Mucosa of descending colon (tissue), 3 donors: Measurements from ENCODE around the gene FOXO4. TPM values are rescaled to one million over a fixed set of nuclear protein-coding genes. Genes with fewer than 3 reads are reported as not detected.

Source experiments
- ATAC-seq: fragments of 200-7000 bp; cut with Tn5 transposase; one replicate; pipeline ENCODE4 v1.9.1; 2020; ENCODE audit warnings: mild to moderate bottlenecking, moderate library complexity
- DNase-seq, 3 donors: peaks; one replicate each; pipeline ENCODE4 v3.0.0-alpha.2; 2020
- H3K36me3 ChIP-seq: fragments of 200-600 bp; one replicate; pipeline ENCODE4 v1.8.0; 2021; ENCODE audit warnings: low read depth, mild to moderate bottlenecking
- H3K4me1 ChIP-seq: fragments of 200-600 bp; one replicate; pipeline ENCODE4 v1.8.0; 2021; ENCODE audit warnings: low read depth, mild to moderate bottlenecking
- H3K4me3 ChIP-seq: fragments of 200-600 bp; one replicate; pipeline ENCODE4 v1.8.0; 2021; ENCODE audit warnings: mild to moderate bottlenecking
- H3K9me3 ChIP-seq: fragments of 200-600 bp; one replicate; pipeline ENCODE4 v1.8.0; 2021; ENCODE audit warnings: mild to moderate bottlenecking
- CTCF ChIP-seq: fragments of 200-600 bp; IDR thresholded peaks from one replicate; pipeline ENCODE4 v1.8.0; 2022; ENCODE audit warnings: antibody characterized with exemption, mild to moderate bottlenecking
- intact Hi-C, 2 donors: fragments of 100-400 bp; cut with DNase I in 1 of 2; cut with micrococcal nuclease in 1 of 2; formaldehyde crosslinking; loops; one replicate each; pipeline versions ENCODE4 v1.11.0 to v1.11.1; 2022; cut with DNase I, micrococcal nuclease
- total RNA-seq, 3 donors: library from RNA; stranded (reverse); fragmentation: NEBNext Ultra II Directional in 2 of 3; extraction: Animal tissue kit (Norgen Biotek cat#: 25700) in 2 of 3; gene quantifications; one replicate each; pipeline versions ENCODE4 v1.2.1 to v1.2.4, GENCODE V29; 2021 to 2023
- donor health status: DM: no; HTN: no; CAD: no; lungs with moderate emphysema.
- donor health status: DM: no; HTN: no; CAD: no.
- donor health status: DM: no; HTN: yes; CAD: no.

FOXO4 gene
- total RNA-seq, 3 donors from 2014 or later, result 26.9 to 74.6 (median 53.1) TPM

DNA sequence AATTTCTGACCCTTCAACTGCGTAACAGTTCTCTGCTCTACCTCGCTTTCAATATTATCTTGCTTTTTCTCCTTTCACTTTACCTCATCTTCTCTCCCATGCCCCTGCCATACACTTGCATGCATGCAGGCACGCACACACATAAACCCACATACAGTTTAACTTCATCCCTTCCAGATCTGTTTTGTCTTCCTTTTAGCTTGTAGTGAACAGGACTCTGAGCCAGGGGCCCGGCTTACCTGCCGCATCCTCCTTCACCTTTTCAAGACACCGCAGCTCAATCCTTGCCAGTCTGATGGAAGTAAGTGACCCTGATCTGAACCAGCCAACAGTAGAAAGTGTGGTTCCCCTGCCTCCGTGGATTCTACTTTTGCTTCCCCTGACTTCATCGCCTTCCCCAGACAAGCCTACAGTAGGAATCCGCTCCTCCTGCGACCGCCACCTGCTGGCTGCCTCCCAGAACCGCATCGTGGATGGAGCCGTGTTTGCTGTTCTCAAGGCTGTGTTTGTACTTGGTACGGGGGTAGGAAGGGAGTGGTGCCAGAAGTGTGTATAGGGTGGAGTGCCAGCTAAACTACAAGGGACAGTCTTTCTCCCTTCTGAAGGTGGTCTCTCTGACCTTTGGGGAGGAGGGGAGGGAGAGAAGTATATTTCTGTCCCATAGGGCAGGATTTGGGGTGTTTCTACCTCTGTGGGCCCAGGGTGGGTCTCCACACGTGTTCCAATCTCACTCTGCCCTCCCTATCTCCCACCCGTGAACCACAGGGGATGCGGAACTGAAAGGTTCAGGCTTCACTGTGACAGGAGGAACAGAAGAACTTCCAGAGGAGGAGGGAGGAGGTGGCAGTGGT is 33.5 kb downstream of the FOXO4 start:
- peak; percentile 93 for ATAC-seq
- peak; percentile 67 to 82 (median 75) for DNase-seq
- Histone ChIP-seq H3K4me3 (no peak overlapping the region), H3K36me3 (no peaks in the 10 kb centered on the region), H3K4me1 (no peaks in the 10 kb centered on the region), H3K9me3 (no peaks in the 10 kb centered on the region)
- peak; percentile 48 for TF ChIP-seq CTCF
- intact Hi-C loops, result no loop called here

- Histone ChIP-seq H3K4me3 (no peak overlapping the region), H3K36me3 (no peaks in the 10 kb centered on the region), H3K4me1 (no peaks in the 10 kb centered on the region), H3K9me3 (no peaks in the 10 kb centered on the region)
- DNase-seq (no peak), ATAC-seq (no peak)
- TF ChIP-seq CTCF, result no peak
- intact Hi-C loops, result no loop called here
Measured at GRCh38 chrX:71131510-71131909, 35.9 kb downstream of the FOXO4 start.

DNA sequence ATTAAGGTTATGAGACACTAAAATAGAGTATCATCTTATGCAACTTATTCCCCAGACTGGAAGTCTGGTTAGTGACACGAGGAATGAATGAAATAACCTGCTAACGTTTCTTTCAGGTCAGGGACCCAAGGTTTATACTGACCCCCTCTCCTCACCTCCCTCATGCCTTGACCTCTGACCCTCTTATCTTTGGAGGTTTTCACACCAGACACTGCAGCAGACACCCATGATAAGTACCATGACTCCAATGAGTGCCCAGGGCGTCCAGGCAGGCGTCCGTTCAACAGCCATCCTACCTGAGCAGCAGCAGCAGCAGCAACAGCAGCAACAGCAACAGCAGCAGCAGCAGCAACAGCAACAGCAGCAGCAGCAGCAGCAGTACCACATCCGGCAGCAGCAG is 44.8 kb downstream of the FOXO4 start:
- no peaks in the 10 kb centered on the region for H3K4me1 ChIP-seq
- no peak for ATAC-seq
- DNase-seq, result no peak
- H3K36me3 ChIP-seq, result no peaks in the 10 kb centered on the region
- no peaks in the 10 kb centered on the region for H3K9me3 ChIP-seq
- intact Hi-C loops, result no loop called here
- no peak for TF ChIP-seq CTCF
- H3K4me3 ChIP-seq, result no peak overlapping the region

DNA sequence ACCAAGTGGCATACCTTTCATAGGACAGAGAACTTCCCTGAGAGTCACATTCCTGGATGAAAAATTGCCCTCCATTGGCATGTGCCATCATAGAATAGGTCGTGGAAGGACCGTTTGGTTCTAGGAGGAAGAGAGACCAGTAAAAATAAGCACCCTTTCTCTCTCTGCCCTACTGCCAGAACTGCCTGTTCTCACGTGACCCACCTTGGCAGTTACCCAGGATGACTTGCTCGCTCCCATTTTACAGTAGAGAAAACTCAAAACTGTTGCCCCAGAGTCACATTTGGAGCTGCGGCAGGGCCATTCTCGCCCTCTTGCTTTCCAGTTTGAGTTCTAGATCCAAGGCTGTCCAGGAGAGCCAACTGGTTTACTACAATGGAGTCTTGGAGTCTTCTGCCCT is 47.9 kb downstream of the FOXO4 start:
- intact Hi-C loops, result no loop called here
- H3K4me1 ChIP-seq, result no peaks in the 10 kb centered on the region
- H3K36me3 ChIP-seq, result no peaks in the 10 kb centered on the region
- peak in 1 of 3 donors; percentile 55 for DNase-seq
- H3K4me3 ChIP-seq, result no peak overlapping the region
- no peaks in the 10 kb centered on the region for H3K9me3 ChIP-seq
- no peak for TF ChIP-seq CTCF
- no peak for ATAC-seq

DNA sequence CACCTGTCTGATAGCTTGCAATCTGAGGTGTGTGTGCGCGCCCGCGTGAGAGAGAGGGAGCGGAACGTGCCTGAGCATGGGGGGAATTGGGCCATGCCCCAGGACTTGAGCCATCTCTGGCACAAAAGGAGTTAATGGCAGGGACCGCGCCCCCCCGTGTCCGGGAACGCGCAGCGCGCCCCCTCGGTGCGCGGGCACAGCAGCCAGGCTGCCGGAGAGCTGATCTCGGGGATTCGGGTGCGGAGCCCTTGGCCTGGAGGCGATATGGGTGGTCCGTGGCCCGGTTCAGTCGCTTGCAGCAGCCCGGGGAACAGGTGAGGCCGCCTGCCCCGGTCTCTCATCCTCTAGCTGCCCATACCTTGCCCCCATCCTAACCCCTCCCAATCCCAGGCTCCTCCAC is 49.0 kb downstream of the FOXO4 start, which contains the start of gene NLGN3:
Gene NLGN3 (plus strand): TSS at position 191 of the 400 bp plus-strand sequence. CDS start 2,909 bp downstream, outside the sequence.
- H3K9me3 ChIP-seq, result no peaks in the 10 kb centered on the region
- H3K4me1 ChIP-seq, result no peaks in the 10 kb centered on the region
- H3K4me3 ChIP-seq, result no peak within 1 kb of the TSS
- peak in 1 of 3 donors; percentile 36 for DNase-seq
- TF ChIP-seq CTCF, result no peak
- intact Hi-C loops, result no loop called here
- no peaks in the 10 kb centered on the region for H3K36me3 ChIP-seq
- ATAC-seq, result no peak
